Retinal pigment epithelial cell (primary cell): Measurements from ENCODE around the gene TBX5.

Source experiments
- DNase-seq: peaks from one replicate; pipeline ENCODE4 v3.0.0-alpha.2; 2010; ENCODE audit warnings: low read depth
- H3K4me3 ChIP-seq: 2 replicates; pipeline ENCODE4 v1.5.1; 2011; ENCODE audit warnings: mild to moderate bottlenecking, low read length, control low read depth, moderate library complexity
- TF ChIP-seq, protein P1 (sequence below): conservative IDR thresholded peaks from 2 replicates; pipeline ENCODE4 v1.5.1; 2011; ENCODE audit warnings: low read depth, low read length, control low read depth, inconsistent platforms

TBX5 gene

DNA sequence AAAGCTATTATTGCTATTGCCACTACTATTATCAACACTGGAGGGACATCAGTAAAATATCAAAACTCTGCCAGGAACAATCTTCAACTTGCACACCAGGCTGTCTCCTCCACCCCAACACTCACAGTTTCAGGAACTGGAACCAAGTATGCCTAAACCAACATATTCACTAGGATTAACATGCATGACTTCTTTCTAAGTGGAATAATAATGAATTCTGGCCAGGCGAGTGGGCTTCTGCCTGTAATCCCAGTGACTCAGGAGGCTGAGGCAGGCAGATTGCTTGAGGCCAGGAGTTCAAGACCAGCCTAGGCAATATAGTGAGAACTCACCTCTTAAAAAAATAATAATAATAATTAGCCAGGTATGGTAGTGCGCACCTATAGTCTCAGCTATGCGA lies 58.1 kb downstream of the TBX5 start:
- H3K4me3 ChIP-seq, result no peak overlapping the region
- TF ChIP-seq, protein P1, sequence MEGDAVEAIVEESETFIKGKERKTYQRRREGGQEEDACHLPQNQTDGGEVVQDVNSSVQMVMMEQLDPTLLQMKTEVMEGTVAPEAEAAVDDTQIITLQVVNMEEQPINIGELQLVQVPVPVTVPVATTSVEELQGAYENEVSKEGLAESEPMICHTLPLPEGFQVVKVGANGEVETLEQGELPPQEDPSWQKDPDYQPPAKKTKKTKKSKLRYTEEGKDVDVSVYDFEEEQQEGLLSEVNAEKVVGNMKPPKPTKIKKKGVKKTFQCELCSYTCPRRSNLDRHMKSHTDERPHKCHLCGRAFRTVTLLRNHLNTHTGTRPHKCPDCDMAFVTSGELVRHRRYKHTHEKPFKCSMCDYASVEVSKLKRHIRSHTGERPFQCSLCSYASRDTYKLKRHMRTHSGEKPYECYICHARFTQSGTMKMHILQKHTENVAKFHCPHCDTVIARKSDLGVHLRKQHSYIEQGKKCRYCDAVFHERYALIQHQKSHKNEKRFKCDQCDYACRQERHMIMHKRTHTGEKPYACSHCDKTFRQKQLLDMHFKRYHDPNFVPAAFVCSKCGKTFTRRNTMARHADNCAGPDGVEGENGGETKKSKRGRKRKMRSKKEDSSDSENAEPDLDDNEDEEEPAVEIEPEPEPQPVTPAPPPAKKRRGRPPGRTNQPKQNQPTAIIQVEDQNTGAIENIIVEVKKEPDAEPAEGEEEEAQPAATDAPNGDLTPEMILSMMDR, result no peak
- no peak for DNase-seq

DNA sequence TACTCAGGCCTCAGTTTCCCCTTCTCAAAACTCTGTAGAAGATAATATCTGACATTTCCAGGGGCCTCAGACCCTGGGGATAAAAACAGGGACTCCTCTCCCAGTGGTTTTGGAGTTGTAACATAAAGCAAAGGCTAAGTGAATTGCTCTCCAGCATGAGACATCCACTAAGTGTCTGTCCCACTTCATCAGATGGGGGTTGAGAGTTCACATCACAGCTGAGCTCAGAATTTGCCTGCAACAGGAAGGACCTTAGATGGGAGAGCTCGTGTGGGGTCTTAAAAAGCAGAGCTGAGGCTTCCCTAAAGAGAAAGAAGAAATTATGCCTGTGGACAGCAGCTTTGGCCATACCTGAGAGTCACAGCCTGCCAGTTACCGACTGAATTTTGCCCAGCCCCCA lies 61.1 kb downstream of the TBX5 start:
- no peak overlapping the region for H3K4me3 ChIP-seq
- TF ChIP-seq, protein P1, result no peak
- no peak for DNase-seq

DNA sequence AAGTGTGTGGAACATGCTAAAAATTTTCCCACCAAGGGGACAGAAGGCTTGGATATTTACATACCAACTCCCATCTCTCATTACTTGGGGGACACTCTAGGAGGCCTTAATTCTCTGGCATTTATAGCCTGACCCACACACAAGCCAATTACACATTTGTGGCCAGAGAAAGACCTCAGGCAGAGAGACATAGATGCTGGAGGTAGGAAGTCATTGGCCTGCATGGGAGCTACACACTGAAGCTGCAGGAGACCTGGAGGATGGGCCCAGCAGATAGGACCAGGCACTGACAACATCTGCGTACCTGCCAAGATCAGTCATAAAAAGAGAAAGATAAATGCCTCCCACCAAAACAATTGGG lies 61.7 kb downstream of the TBX5 start:
- TF ChIP-seq, protein P1, result no peak
- no peak for DNase-seq
- no peak overlapping the region for H3K4me3 ChIP-seq

DNA sequence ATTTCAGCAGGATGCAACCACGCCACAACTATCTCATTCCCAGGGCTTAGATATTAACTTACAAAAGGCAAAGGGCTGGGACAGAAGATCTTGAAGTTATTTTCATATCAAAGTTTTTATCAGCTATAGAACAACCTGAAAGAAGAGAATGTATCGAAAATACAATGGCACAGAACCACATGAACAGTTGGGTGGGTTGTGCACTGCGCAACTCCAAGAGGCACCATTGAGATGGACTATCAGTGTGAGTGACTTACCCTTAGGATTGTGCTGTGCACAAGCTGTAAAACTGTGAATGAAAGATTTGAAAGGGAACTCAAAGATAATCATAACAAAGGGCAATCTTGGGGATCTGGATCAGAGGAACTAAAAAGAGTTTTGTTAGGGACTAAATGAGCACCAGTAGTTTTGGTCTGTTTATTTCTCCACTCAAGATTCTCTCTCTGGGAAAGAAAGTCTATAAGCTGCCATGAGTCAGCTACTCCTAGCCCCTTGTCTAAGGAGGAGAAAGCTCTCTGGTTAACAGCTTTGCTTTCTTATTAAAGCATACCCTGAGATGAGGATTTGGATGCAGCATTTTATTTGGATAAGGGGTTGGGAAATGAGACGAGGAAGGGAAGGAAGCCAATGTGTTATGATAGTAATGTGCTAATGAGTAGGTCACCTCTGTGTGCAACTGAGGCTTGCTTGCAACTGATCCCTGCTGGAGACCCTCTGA lies 62.2 kb downstream of the TBX5 start:
- no peak overlapping the region for H3K4me3 ChIP-seq
- TF ChIP-seq, protein P1, result no peak
- DNase-seq, result no peak

DNA sequence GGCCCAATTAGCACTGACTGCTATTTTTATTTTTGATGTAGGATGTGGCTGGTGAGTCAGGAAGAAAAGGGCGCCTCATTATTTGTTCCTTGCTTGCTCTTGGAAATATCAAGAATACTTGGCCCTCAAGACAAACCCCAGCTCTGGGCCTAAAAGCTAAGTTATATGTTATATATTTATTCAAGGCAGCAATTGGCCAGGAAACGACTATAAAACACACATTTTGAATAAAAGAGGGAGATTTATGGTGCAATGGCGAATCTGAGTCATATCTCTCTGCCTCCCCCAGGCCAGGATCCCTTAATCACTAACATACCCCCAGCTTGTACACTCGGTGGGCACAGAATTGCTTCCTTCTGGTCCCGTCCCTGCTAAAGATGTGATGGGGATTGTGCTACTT lies 63.3 kb downstream of the TBX5 start:
- DNase-seq, result no peak
- H3K4me3 ChIP-seq, result no peak overlapping the region
- TF ChIP-seq, protein P1, result no peak

DNA sequence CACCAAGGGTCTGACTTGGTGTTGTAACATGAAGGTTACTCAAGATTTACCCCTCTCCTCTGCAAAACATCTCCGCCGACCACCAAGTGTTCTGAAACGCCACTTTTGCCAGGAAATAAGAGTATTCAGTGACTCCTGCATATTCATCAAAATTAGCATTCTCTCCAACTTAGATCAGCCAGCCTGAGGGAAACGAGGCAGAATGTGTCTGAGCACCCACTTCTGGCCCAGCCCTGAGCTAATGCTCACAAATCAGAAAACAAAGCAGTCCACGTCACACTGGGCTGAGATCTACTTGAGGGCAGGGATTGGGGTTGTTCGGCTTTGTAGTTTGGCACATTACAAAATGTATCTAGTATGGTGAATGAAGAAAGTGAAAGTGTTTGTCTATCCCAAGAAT lies 64.3 kb downstream of the TBX5 start:
- no peak overlapping the region for H3K4me3 ChIP-seq
- DNase-seq, result no peak
- TF ChIP-seq, protein P1, result no peak

DNA sequence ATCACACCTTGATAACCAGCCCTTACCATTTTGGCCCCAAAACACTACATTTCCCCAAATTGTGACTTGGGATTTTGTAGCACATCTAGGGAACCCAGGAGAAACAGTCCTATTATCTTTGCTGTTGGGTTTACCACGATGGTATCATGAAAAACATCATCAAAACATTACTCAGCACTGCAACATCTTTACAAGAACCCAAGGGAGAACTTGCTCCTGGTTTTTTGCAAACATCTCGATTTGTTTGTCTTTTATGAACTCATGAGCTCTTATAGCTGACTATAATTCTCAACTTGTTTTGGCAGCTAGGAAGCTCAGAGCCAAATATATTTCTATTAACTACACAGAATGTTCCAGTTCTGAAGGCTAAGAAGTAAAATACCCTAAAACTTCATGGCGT lies 65.7 kb downstream of the TBX5 start:
- no peak for DNase-seq
- no peak overlapping the region for H3K4me3 ChIP-seq
- TF ChIP-seq, protein P1, result no peak
